NCI-H1105 (cell line): Measurements from ENCODE around the gene NKG7.

Source experiments
- DNase-seq: peaks from one replicate; lab custom pipeline; 2025; lab: John Stamatoyannopoulos, UW

The NKG7 gene

GRCh38 chr19:51361239-51361638 is 11.2 kb downstream of the NKG7 start:
- DNase-seq: no peak

GRCh38 chr19:51359294-51359693 is 13.2 kb downstream of the NKG7 start:
- no peak for DNase-seq

DNA sequence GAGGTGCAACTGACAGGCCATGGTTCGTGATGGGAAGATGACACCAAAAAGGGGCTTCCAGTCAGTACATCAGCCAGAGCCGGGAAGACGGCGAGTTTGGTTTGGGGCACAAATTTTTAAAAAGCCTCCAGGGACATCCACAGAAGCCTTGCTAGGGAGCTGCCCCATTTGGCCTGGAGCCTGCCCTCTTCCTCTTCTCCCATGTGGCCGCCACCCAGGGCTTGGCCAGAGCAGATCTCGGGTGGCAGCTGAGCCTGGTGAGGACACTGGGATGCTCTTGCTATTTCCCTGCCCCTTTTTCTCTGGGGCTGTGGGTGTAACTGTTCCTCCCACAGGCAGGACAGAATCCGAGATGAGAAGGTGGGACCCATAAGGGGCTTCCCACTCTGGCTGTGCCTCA is 14.5 kb downstream of the NKG7 start:
- no peak for DNase-seq

DNA sequence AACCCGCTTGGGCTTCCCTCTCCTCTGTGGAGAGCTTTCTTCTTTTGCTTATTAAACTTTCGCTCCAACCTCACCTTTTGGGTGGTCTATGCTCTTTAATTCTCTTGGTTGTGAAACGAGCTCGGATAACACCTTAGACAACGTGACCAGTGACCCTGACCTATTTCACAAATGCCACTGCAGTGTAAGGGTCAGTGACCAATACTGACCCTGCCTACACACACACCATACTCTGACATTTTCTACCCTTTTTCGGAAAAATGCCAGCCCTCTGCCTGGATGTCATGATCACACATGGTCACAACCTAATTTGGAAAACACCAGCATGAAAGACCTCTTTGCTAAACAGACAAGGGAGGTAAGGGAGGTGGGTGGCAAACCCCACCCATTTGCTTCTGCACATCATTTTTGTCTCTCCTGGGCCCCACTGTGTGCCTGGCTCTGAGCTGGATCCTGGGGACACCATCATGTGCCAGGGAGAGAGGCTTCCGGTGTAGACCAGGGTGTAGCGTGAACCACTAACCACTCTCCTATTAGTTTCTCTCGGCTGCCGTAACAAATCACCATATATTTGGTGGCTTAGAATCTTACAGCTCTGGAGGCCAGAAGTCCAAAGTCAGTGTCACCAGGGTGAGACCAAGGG is 16.2 kb downstream of the NKG7 start:
- DNase-seq: no peak

GRCh38 chr19:51354742-51355148 is 17.7 kb downstream of the NKG7 start:
- DNase-seq: no peak

- DNase-seq: no peak
These were observed 18.2 kb downstream of the NKG7 start for GRCh38 chr19:51354103-51354741.

DNA sequence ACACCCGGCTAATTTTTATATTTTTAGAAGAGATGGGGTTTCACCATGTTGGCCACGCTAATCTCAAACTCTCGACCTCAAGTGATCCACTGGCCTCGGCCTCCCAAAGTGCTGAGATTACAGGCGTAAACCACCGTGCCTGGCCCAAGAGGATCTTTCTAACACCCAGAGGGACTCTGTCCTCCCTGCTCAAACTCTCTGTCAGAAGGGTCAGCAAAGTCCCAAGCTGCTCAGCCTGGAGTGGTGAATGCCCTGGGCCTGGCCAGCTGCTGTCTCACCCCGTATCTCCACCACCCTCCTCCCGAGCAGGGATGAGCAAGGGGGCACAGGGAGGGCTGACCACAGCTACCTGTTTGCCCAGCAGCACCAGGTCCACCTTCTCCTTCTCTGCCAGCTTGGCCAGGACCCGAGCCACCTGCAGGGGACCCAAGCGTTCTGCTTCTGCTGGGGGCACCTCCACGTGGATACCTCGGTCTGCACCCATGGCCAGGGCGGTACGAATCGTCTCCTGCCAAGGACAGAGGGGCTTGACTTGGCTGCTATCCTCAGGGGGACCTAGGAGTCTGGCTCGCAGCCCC is 19.6 kb downstream of the NKG7 start:
- no peak for DNase-seq

GRCh38 chr19:51351266-51351990 is 21.0 kb downstream of the NKG7 start:
- no peak for DNase-seq

- no peak for DNase-seq
These were observed 25.1 kb downstream of the NKG7 start for GRCh38 chr19:51347209-51347928.

DNA sequence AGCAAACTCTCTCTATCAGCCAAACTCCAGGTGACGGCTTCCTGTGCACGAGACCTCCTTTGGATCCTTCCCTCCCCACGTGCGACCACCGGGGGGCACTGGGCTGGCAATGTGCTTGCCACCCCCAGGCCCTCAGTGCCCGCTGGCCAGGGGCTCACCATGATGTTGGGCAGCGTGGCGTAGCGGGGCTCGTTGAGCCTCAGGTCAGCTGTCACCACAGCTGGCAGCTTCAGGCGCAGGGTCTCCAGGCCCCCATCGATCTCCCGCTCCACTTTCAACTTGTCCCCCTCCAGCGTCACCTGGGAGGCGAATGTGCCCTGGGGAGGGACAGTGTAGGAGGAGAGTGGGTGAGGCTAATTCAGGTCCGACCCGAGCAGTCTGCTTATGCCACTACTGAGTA is 25.7 kb downstream of the NKG7 start:
- DNase-seq: no peak

GRCh38 chr19:51345076-51345620 is 27.3 kb downstream of the NKG7 start:
- DNase-seq: no peak

DNA sequence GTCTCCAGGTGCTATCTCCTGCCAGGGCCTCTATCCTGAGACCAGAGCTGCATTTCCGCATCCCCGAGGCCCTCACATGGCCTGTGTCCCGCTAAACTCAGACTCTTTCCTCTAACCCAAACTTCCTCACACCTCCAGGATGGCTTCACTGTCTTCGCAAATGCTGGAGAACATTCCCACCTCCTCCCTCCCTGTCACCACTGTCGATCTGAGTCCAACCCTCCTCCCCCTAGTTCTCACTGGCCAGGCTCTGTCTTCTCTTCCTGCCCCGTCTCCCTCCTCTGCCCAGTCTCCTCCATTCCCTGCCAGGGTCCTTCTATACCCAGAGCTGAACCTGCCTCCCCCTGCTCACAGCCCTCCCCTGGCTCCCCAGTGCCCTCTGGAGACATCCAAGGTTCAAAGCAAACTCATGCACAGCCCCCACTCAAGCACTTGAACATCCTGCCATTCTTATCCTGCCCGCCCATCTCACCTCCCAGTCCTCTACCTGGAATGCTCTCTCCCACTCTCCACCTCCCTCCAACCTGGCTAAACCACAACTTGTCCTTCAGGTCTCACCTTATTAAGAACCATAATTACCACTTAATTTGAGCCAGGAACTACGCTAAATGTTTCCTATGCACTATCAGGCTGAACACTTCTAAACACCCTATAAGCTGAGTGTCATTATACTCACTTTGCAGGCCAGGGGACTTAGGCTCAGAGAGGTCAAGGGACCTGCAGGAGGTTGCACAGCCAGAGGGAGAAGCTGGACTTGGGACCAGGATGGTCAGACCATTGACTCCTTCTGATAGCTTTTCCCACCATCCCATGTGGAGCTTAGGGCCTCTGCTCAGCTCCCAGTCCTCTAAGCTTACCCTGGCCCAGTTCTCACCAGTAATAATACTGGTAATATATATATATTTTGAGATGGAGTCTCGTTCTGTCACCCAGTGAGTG is 29.6 kb downstream of the NKG7 start:
- no peak for DNase-seq

DNA sequence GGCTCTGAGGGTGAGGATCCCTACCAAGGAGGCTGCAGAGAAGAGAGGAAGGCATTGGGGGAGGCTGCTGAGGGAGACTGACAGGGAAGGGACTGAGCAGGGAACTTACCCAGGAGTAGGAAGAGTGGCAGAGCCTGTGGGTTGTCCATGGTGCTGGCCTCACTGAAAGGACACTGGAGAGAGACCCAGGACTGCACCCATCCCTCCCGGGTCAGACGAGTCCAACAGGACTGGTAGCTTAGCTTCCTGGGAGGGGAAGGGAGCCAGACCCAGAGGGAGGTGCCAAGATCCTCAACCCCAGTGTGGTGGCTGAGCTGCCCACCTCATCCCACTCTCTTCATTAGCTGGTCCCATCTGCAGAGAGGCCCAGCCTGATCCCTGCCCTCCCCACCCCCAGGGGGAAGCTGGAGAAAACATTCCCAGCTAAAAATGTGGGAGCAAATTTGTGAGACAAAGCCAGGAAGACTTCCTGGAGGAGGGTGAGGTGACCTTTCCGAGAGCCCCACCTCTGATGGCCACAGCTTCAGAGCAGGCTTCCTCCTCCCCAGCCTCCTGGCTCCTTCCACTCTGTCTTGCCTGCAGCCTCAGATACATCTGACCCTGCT is 30.4 kb downstream of the NKG7 start, which contains the start of gene VSIG10L:
TSS of gene VSIG10L (minus strand) at position 164 of the 605 bp plus-strand sequence. CDS start at position 149, 15 bp downstream.
- no peak for DNase-seq

- DNase-seq: no peak
These were observed 31.4 kb downstream of the NKG7 start for GRCh38 chr19:51341066-51341465.

DNA sequence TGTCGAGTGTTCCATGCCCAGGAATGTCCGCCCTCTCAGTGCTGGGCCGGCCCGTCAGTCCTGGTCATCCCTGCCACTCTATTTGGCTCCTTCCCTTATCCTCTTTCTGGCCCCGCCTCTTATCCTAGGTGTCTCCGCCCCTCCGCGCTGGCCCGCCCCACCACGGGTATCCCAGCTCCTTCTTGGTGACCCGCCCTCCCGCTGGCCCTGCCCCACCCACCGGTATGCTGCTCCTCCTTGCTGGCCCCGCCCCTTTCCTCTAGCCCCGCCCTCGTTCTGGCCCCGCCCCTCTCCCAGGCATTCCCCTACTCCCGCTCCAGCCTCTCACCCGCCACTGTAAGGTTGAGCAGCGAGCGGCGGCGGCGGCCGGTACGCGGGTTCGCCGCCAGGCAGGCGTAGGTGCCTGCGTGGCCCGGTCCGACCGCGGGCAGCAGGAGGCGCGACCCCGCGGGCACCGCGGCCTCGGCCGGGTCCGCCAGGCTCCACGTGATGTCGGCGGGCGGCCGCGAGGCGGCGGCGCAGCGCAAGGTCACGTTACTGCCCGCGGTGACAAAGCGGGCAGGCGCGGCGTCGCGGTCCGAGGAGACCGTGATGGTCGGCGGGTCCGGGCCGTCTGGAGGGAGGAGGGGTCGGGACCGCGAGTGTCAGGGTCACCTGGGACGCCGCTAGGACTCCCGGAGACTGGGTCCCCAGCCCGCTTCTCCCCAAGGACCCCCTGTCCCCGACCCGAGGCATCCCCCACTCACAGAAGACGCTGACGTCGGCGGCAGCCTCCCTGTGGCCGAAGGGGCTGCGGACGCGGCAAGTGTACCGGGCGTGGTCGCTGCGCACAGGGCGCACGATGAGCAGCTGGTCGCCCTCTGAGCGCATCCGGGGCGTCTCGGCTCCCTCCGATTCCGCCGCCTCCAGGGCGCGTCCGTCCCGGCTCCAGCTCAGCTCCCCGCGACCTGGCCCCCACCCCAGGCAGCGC is 32.5 kb downstream of the NKG7 start:
- DNase-seq: no peak

DNA sequence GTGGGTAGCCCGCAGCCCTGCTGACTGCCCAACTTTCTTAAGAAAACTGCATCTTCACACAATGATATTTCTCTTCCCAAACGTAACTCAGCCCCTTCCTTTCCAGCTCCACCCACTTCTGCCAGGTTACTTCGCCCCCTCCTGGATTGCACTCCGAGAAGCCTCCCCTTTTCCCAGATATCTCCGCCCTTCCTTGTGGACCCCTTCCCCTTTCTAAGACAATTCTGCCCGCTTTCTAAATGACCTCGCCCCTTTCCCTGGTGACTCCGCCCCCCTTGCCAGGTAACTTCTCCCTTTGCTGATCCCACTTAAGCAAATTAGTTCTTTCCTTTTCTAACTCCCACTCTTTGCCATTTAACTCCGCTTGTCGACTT is 33.2 kb downstream of the NKG7 start:
- no peak for DNase-seq

DNA sequence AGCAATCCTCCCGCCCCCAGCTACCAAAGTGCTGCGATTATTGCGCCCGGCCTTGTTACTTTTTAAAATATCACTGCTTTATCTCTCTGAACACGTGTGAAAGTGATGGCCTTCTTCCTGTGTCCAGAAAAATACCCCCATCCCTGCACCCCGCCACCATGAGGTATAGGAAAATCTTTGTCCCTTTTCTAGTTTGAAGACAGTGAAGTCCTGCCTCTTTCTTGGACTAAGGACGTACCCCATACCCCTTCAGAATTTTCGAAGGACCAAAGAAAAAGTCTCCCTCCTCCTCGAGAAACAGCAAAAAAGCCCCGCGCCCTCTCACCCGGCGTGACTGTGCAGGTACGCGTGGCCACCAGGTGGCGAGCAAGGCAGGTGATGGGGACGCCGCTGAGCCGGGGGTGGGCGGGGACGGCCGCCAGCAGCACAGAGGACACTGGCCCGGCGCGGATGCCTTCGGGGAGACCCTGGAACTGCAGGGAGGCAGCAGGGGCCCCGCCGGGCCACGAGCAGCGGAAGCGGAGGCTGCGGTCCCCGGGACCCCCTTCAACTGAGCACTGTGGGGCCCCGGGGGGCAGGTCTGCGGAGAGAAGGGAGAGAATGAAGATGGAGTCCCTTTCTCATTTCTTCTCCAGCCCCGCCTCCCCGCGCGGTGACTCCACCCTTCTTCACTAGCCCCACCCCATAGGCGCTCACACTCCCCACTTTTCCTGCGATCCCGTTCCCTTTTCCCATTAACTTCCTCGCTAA is 33.7 kb downstream of the NKG7 start:
- DNase-seq: no peak

DNA sequence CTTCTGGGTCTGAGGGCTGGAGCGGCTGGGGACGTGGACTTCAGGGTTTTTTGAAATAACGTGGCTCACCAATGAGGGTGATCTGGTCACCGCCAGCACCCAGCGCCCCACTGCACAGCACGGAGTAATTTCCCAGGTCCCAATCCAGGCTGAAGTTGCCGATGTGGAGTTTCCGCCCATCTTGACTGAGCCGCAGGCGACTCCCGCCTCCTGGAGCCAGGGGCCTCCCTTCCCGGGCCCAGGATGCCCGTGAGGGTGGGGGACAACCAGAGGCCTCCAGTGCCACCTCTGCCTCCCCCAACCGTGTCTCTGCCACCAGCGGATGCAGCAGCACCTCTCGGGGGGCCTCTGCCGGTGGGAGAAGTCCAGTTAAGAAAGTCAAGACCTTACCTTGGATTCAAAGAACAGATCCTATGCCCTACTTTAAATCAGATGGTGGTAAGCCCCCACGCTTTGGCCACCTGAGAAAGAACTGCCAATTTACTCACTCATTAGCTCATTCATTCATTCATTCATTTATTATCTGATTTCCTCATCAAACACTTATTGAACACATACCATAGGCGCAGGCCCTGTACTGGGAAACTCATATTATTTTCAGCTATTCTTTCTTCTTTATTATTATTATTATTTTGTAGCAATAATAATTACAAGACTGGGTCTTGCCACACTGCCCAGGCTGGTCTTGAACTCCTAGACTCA is 34.4 kb downstream of the NKG7 start:
- DNase-seq: no peak
